Measurements from ENCODE around the gene EEA1.

DNA sequence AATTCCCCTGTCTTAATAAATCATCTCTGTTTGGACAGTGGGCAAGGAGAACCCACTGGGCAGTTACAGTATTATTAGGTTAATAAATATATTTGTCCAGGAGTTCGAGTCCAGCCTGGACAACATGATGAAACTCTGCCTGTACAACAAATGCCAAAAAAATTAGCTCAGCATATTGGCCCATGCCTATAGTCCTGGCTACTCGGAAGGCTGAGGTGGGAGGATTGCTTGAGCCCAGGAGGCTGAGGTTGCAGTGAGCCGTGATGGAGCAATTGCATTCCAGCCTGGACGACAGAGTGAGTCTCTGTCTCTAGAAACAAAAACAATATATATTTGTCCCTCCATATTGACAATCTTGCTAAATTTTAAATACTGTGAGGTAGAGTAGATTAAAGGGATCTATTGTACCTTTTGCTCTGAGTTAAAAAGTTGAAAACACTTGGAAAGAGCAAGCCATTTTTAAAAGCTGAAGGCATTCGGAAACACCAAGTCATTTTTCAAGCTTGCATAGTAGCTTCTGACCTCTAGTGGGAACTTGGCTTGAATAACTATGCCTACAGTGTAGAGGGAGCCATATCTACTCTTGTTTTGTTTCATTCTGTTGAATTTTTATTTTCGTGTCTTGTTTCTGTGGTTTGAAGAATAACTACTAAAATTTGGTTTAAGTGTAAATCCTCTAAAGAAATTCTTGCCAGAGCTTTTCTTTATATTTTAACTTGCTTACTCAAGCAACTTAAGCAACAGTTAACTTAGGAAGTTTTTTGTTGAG, 14.6 kb upstream of the EEA1 start:
- TF ChIP-seq EZH2 (IDR thresholded peaks at IDR 0.05) (no peak), POLR2AphosphoS5 (IDR thresholded peaks at IDR 0.05; ENCODE audit: borderline replicate concordance, low read depth, low read length) (no peak), FOXP2 (optimal IDR thresholded peaks at IDR 0.05; ENCODE audit: control extremely low read depth, extremely low read length, insufficient read depth) (no peak)

All from SK-N-MC (cell line).